Activated T-helper 2 cell treated with anti-CD3 and anti-CD28 coated beads, Interferon-gamma antibody, Interleukin-2, Interleukin-4, amounts not matched to agents 10 μg/mL and 5 μg/mL and 100 μg/mL, durations not matched to agents 14 hours and 24 hours and 36 hours (primary cell): ENCODE results near the gene ANKRD22. TPM values are rescaled to one million over a fixed set of nuclear protein-coding genes. Genes with fewer than 3 reads are reported as not detected.

Experiments
- DNase-seq: peaks from one replicate; pipeline ENCODE4 v3.0.0; 2021; ENCODE audit warnings: low spot score
- H3K27ac Mint-ChIP-seq: one replicate; pipeline ENCODE4 v1.8.0; 2021; ENCODE audit warnings: mixed read lengths
- H3K27me3 Mint-ChIP-seq: one replicate; pipeline ENCODE4 v1.8.0; 2021; ENCODE audit warnings: low read depth, mixed read lengths
- H3K36me3 Mint-ChIP-seq: one replicate; pipeline ENCODE4 v1.8.0; 2021; ENCODE audit warnings: low read depth, mixed read lengths
- H3K4me1 Mint-ChIP-seq: one replicate; pipeline ENCODE4 v1.8.0; 2021; ENCODE audit warnings: low read depth, mixed read lengths
- H3K4me3 Mint-ChIP-seq: one replicate; pipeline ENCODE4 v1.8.0; 2021; ENCODE audit warnings: low read depth, mild to moderate bottlenecking, moderate library complexity, mixed read lengths
- H3K9me3 Mint-ChIP-seq: one replicate; pipeline ENCODE4 v1.8.0; 2021; ENCODE audit warnings: mixed read lengths
- intact Hi-C: fragments of 100-400 bp; cut with micrococcal nuclease; formaldehyde crosslinking; loops from one replicate; pipeline ENCODE4 v1.15.1; 2023
- total RNA-seq: library from RNA; stranded (reverse); gene quantifications from 2 replicates; pipeline ENCODE4 v1.2.3, GENCODE V29; 2022

ANKRD22 gene
- total RNA-seq, 1 donor from 2014 or later = not detected

GRCh38 chr10:88802523-88803285 lies 48.9 kb downstream of the ANKRD22 start, which contains the start of gene LIPM:
Gene LIPM (plus strand): TSS chr10:88802730. CDS start chr10:88802897, 167 bp downstream.
- no peaks in the 10 kb centered on the region for H3K36me3 Mint-ChIP-seq
- H3K9me3 Mint-ChIP-seq = no peaks in the 10 kb centered on the region
- H3K27me3 Mint-ChIP-seq = peaks cover 27% of the 10 kb centered on the region
- intact Hi-C loops = loop anchor here (10.0 kb wide), 1 partner anchor 238 kb away; no protein-coding TSS in a partner anchor
- no peak within 1 kb of the TSS for H3K4me3 Mint-ChIP-seq
- DNase-seq = no peak
- peaks cover 31% of the 10 kb centered on the region for H3K4me1 Mint-ChIP-seq
- H3K27ac Mint-ChIP-seq = no peak within 1 kb of the TSS

GRCh38 chr10:88800152-88801125 lies 51.2 kb downstream of the ANKRD22 start:
- intact Hi-C loops = loop anchor here (1.0 to 10.0 kb wide), 4 partner anchors 25 to 236 kb away; no protein-coding TSS in a partner anchor
- Mint-ChIP-seq H3K27me3 (peaks cover 40% of the 10 kb centered on the region), H3K9me3 (no peaks in the 10 kb centered on the region), H3K4me1 (peaks cover 28% of the 10 kb centered on the region), H3K4me3 (no peak overlapping the region), H3K36me3 (no peaks in the 10 kb centered on the region), H3K27ac (peak overlapping the region; percentile 33)
- DNase-seq = no peak

GRCh38 chr10:88794731-88795130 lies 56.9 kb downstream of the ANKRD22 start:
- no peak for DNase-seq
- peaks cover 2% of the 10 kb centered on the region for H3K36me3 Mint-ChIP-seq
- peaks cover 24% of the 10 kb centered on the region for H3K27me3 Mint-ChIP-seq
- H3K9me3 Mint-ChIP-seq = no peaks in the 10 kb centered on the region
- no peak overlapping the region for H3K4me3 Mint-ChIP-seq
- H3K27ac Mint-ChIP-seq = no peak overlapping the region
- H3K4me1 Mint-ChIP-seq = peaks cover 32% of the 10 kb centered on the region
- intact Hi-C loops = loop anchor here (5.0 to 10.0 kb wide), 6 partner anchors 33 to 700 kb away; partner anchors contain the start of gene LIPK

GRCh38 chr10:88793712-88794299 lies 57.8 kb downstream of the ANKRD22 start:
- Mint-ChIP-seq H3K27me3 (peaks cover 27% of the 10 kb centered on the region), H3K4me3 (no peak overlapping the region), H3K27ac (peak overlapping the region; percentile 49), H3K9me3 (no peaks in the 10 kb centered on the region), H3K4me1 (peaks cover 32% of the 10 kb centered on the region), H3K36me3 (peaks cover 2% of the 10 kb centered on the region)
- intact Hi-C loops = loop anchor here (5.0 to 10.0 kb wide), 6 partner anchors 33 to 699 kb away; partner anchors contain the start of gene LIPK
- no peak for DNase-seq

GRCh38 chr10:88792661-88793060 lies 59.0 kb downstream of the ANKRD22 start:
- Mint-ChIP-seq H3K4me3 (no peak overlapping the region), H3K27me3 (peaks cover 23% of the 10 kb centered on the region), H3K36me3 (peaks cover 2% of the 10 kb centered on the region), H3K9me3 (no peaks in the 10 kb centered on the region), H3K4me1 (peaks cover 32% of the 10 kb centered on the region), H3K27ac (no peak overlapping the region)
- intact Hi-C loops = loop anchor here (5.0 to 10.0 kb wide), 6 partner anchors 35 to 698 kb away; partner anchors contain the start of gene LIPK
- no peak for DNase-seq

- Mint-ChIP-seq H3K27ac (no peak overlapping the region), H3K27me3 (peaks cover 20% of the 10 kb centered on the region), H3K4me3 (no peak overlapping the region), H3K36me3 (peaks cover 2% of the 10 kb centered on the region), H3K4me1 (peaks cover 31% of the 10 kb centered on the region), H3K9me3 (no peaks in the 10 kb centered on the region)
- intact Hi-C loops = loop anchor here (5.0 to 10.0 kb wide), 6 partner anchors 35 to 697 kb away; partner anchors contain the start of gene LIPK
- no peak for DNase-seq
Observed at GRCh38 chr10:88791924-88792323, 59.7 kb downstream of the ANKRD22 start.

- Mint-ChIP-seq H3K27ac (no peak overlapping the region), H3K27me3 (peaks cover 26% of the 10 kb centered on the region), H3K36me3 (peaks cover 2% of the 10 kb centered on the region), H3K9me3 (no peaks in the 10 kb centered on the region), H3K4me3 (no peak overlapping the region), H3K4me1 (peaks cover 24% of the 10 kb centered on the region)
- DNase-seq = no peak
- intact Hi-C loops = no loop called here
Observed at GRCh38 chr10:88788924-88789323, 62.7 kb downstream of the ANKRD22 start.

GRCh38 chr10:88787463-88787862 lies 64.2 kb downstream of the ANKRD22 start:
- intact Hi-C loops = no loop called here
- Mint-ChIP-seq H3K4me1 (peaks cover 12% of the 10 kb centered on the region), H3K36me3 (no peaks in the 10 kb centered on the region), H3K27ac (no peak overlapping the region), H3K27me3 (peaks cover 33% of the 10 kb centered on the region), H3K4me3 (no peak overlapping the region), H3K9me3 (no peaks in the 10 kb centered on the region)
- DNase-seq = no peak

- Mint-ChIP-seq H3K27ac (no peak overlapping the region), H3K36me3 (no peaks in the 10 kb centered on the region), H3K4me1 (peaks cover 9% of the 10 kb centered on the region), H3K27me3 (peaks cover 39% of the 10 kb centered on the region), H3K9me3 (no peaks in the 10 kb centered on the region), H3K4me3 (no peak overlapping the region)
- DNase-seq = no peak
- intact Hi-C loops = no loop called here
Observed at GRCh38 chr10:88786032-88786770, 65.4 kb downstream of the ANKRD22 start.

GRCh38 chr10:88783724-88784123 lies 67.9 kb downstream of the ANKRD22 start:
- Mint-ChIP-seq H3K4me1 (peaks cover 9% of the 10 kb centered on the region), H3K27me3 (peaks cover 52% of the 10 kb centered on the region), H3K27ac (no peak overlapping the region), H3K36me3 (no peaks in the 10 kb centered on the region), H3K4me3 (no peak overlapping the region), H3K9me3 (no peaks in the 10 kb centered on the region)
- DNase-seq = no peak
- intact Hi-C loops = no loop called here

- Mint-ChIP-seq H3K4me1 (peaks cover 9% of the 10 kb centered on the region), H3K27ac (no peak overlapping the region), H3K9me3 (no peaks in the 10 kb centered on the region), H3K27me3 (peaks cover 51% of the 10 kb centered on the region), H3K36me3 (no peaks in the 10 kb centered on the region), H3K4me3 (no peak overlapping the region)
- DNase-seq = no peak
- intact Hi-C loops = no loop called here
Observed at GRCh38 chr10:88782222-88782621, 69.4 kb downstream of the ANKRD22 start.

GRCh38 chr10:88781206-88781605 lies 70.4 kb downstream of the ANKRD22 start:
- Mint-ChIP-seq H3K27ac (no peak overlapping the region), H3K4me1 (peaks cover 9% of the 10 kb centered on the region), H3K36me3 (no peaks in the 10 kb centered on the region), H3K9me3 (no peaks in the 10 kb centered on the region), H3K27me3 (peaks cover 52% of the 10 kb centered on the region), H3K4me3 (no peak overlapping the region)
- DNase-seq = no peak
- intact Hi-C loops = no loop called here
